Measurements from ENCODE around the gene NARS2. TPM values are rescaled to one million over a fixed set of nuclear protein-coding genes. Genes with fewer than 3 reads are reported as not detected.

NARS2 gene
- total and polyA plus RNA-seq, 2 donors (not counting 1 experiment from before 2014, with no cell fraction given): 9.7 to 14.6 TPM

DNA sequence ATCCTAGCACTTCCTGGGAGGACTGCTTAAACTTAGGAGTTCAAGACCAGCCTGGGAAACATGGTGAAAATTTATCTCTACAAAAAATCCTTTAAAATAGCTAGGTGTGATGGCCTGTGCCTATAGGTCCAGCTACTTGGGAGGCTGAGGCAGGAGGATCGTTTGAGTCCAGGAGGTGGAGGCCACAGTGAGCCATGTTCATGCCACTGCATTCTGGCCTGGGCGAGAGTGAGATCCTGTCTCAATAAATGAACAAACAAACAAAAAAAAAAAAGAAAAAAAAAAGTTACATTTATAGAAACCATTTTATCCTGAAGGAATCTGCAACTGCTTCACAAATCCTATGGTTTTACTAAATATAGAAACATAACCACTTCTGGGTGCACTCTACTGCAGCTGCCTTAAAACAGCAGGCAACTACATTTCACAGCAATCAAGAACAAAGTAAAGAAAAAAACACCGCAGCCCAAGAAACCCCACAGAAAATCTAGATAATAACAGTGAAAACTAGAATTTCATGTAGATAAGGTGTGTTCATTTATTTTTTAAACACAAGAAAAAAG lies 81.2 kb downstream of the NARS2 start:
- H3K4me1 Mint-ChIP-seq: no peaks in the 10 kb centered on the region
- POLR2A ChIA-PET: no interaction called here

DNA sequence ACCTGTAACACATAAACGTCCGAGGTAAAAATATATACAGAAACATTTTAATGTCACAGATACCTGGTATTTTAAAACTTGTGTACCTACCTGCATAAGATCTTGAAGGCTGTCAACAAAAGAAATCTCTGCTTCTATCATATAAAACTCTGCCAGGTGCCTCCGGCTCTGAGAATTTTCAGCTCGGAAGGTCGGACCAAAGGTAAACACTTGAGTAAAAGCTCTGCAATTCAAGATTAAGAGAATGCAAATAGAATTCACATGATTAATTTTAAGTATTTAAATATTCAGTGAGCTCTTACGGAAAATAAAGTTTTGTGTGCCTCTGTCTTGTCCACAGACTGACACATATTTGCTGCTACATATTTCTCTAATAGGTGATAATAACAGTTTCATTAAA lies 81.7 kb downstream of the NARS2 start:
- ATAC-seq (ENCODE audit: low read depth): no peak
- no peak overlapping the region for H3K4me3 Mint-ChIP-seq
- Histone ChIP-seq H4K20me1 (ENCODE audit: control insufficient read depth, insufficient read depth, low read length, poor library complexity, severe bottlenecking) (peaks cover 9% of the 10 kb centered on the region), H3K4me3 (ENCODE audit: control extremely low read depth in 1 of 5, extremely low read depth in 1 of 5, insufficient read depth in 1 of 5, low read depth in 2 of 5, low read length in 4 of 5) (no peak overlapping the region), H3K4me2 (replicated peaks; ENCODE audit: low read depth, low read length, poor library complexity, severe bottlenecking) (no peak overlapping the region), H3K27me3 (replicated peaks in 1 of 4; ENCODE audit: control extremely low read depth in 1 of 4, control insufficient read depth in 3 of 4, insufficient read depth in 4 of 4, low read length in 3 of 4) (no peaks in the 10 kb centered on the region), H3K36me3 (replicated peaks in 1 of 2; ENCODE audit: control extremely low read depth in 1 of 2, control insufficient read depth in 1 of 2, extremely low read depth in 1 of 2, insufficient read depth in 2 of 2, low read length in 1 of 2) (peaks cover 3 to 4% of the 10 kb centered on the region in 2 experiments), H2AFZ (ENCODE audit: insufficient read depth, low read depth, low read length, poor library complexity, severe bottlenecking) (no peak overlapping the region), H3K27ac (ENCODE audit: low read length in 2 of 2) (no peak overlapping the region), H3K9me3 (ENCODE audit: control extremely low read depth in 1 of 3, control insufficient read depth in 2 of 3, insufficient read depth in 1 of 3, low read length in 2 of 3) (no peaks in the 10 kb centered on the region), H3K4me1 (ENCODE audit: control insufficient read depth in 2 of 2, insufficient read depth in 2 of 2, low read length in 2 of 2) (no peaks in the 10 kb centered on the region), H3K9ac (ENCODE audit: low read length) (no peak overlapping the region), H3K79me2 (ENCODE audit: control insufficient read depth, insufficient read depth, low read length) (no peaks in the 10 kb centered on the region)
- H3K4me1 Mint-ChIP-seq: no peaks in the 10 kb centered on the region
- ChIA-PET POLR2A (no interaction called here), CTCF (interaction anchor here (0.8 kb wide), 1 partner anchor 72 kb away, joined by 3 read pairs; no protein-coding TSS in a partner anchor)
- WGBS (ENCODE audit: insufficient coverage): no CpG with 5 or more reads among the region's 6 CpGs
- no peak overlapping the region for H3K27ac Mint-ChIP-seq
- TF ChIP-seq, protein P1, sequence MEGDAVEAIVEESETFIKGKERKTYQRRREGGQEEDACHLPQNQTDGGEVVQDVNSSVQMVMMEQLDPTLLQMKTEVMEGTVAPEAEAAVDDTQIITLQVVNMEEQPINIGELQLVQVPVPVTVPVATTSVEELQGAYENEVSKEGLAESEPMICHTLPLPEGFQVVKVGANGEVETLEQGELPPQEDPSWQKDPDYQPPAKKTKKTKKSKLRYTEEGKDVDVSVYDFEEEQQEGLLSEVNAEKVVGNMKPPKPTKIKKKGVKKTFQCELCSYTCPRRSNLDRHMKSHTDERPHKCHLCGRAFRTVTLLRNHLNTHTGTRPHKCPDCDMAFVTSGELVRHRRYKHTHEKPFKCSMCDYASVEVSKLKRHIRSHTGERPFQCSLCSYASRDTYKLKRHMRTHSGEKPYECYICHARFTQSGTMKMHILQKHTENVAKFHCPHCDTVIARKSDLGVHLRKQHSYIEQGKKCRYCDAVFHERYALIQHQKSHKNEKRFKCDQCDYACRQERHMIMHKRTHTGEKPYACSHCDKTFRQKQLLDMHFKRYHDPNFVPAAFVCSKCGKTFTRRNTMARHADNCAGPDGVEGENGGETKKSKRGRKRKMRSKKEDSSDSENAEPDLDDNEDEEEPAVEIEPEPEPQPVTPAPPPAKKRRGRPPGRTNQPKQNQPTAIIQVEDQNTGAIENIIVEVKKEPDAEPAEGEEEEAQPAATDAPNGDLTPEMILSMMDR (IDR thresholded peaks at IDR 0.05): no peak
- no peak for TF ChIP-seq EZH2 (IDR thresholded peaks at IDR 0.05; ENCODE audit: borderline replicate concordance, insufficient read depth, low read depth, low read length, poor library complexity, severe bottlenecking)
- no peak for DNase-seq
- no peaks in the 10 kb centered on the region for H3K9me3 Mint-ChIP-seq (ENCODE audit: insufficient read depth)
- H3K27me3 Mint-ChIP-seq: no peaks in the 10 kb centered on the region
- intact Hi-C loops (cut with micrococcal nuclease): no loop called here

More for the DNA sequence above, 81.2 kb downstream of the NARS2 start:
- Histone ChIP-seq H3K9ac (ENCODE audit: low read length) (no peak overlapping the region), H3K27ac (ENCODE audit: low read length in 2 of 2) (no peak overlapping the region), H3K4me1 (ENCODE audit: control insufficient read depth in 2 of 2, insufficient read depth in 2 of 2, low read length in 2 of 2) (no peaks in the 10 kb centered on the region), H3K36me3 (replicated peaks in 1 of 2; ENCODE audit: control extremely low read depth in 1 of 2, control insufficient read depth in 1 of 2, extremely low read depth in 1 of 2, insufficient read depth in 2 of 2, low read length in 1 of 2) (peaks cover 3 to 4% of the 10 kb centered on the region in 2 experiments), H3K9me3 (ENCODE audit: control extremely low read depth in 1 of 3, control insufficient read depth in 2 of 3, insufficient read depth in 1 of 3, low read length in 2 of 3) (no peaks in the 10 kb centered on the region), H3K4me3 (ENCODE audit: control extremely low read depth in 1 of 5, extremely low read depth in 1 of 5, insufficient read depth in 1 of 5, low read depth in 2 of 5, low read length in 4 of 5) (no peak overlapping the region), H3K27me3 (replicated peaks in 1 of 4; ENCODE audit: control extremely low read depth in 1 of 4, control insufficient read depth in 3 of 4, insufficient read depth in 4 of 4, low read length in 3 of 4) (no peaks in the 10 kb centered on the region), H2AFZ (ENCODE audit: insufficient read depth, low read depth, low read length, poor library complexity, severe bottlenecking) (no peak overlapping the region), H3K79me2 (ENCODE audit: control insufficient read depth, insufficient read depth, low read length) (no peaks in the 10 kb centered on the region), H4K20me1 (ENCODE audit: control insufficient read depth, insufficient read depth, low read length, poor library complexity, severe bottlenecking) (peaks cover 9% of the 10 kb centered on the region), H3K4me2 (replicated peaks; ENCODE audit: low read depth, low read length, poor library complexity, severe bottlenecking) (no peak overlapping the region)
- TF ChIP-seq EZH2 (IDR thresholded peaks at IDR 0.05; ENCODE audit: borderline replicate concordance, insufficient read depth, low read depth, low read length, poor library complexity, severe bottlenecking): no peak
- TF ChIP-seq, protein P1 (IDR thresholded peaks at IDR 0.05): no peak
- DNase-seq (no peak), ATAC-seq (ENCODE audit: low read depth) (no peak)
- intact Hi-C loops (cut with micrococcal nuclease): no loop called here
- no CpG with 5 or more reads among the region's 3 CpGs for WGBS (ENCODE audit: insufficient coverage)
- no peak overlapping the region for H3K4me3 Mint-ChIP-seq
- no peaks in the 10 kb centered on the region for H3K9me3 Mint-ChIP-seq (ENCODE audit: insufficient read depth)
- no peak overlapping the region for H3K27ac Mint-ChIP-seq
- CTCF ChIA-PET: interaction anchor here (1.0 to 1.3 kb wide), 2 partner anchors 71 to 265 kb away, joined by 3 read pairs; no protein-coding TSS in a partner anchor
- H3K27me3 Mint-ChIP-seq: no peaks in the 10 kb centered on the region

All from B cell (primary cell).